Amniotic epithelial cell (primary cell): Measurements from ENCODE around the gene PACS2.

ENCODE experiments used
- DNase-seq: peaks from one replicate; pipeline ENCODE4 v3.0.0-alpha.2; 2010; ENCODE audit warnings: low read depth

PACS2 gene

DNA sequence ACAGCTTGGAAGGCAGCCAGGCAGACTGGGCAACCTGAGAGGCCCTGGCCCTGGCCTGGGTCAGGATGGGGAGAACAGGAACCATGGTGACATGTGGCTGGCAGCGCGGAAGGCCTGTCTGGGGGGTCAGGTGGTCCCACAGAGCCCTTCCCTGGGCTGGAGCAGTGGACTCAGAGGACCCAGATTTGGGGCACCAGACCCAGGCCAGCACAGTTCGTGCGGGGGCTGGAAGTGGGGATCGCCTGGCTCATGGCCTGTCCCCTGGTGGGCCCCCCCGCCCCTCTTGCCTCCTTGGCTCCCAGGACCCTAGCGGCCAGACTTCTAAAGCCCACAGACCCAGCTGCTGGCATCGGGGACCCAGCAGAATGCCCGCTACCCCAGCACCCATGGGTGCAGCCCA, 126.4 kb downstream of the PACS2 start:
- DNase-seq = no peak

DNA sequence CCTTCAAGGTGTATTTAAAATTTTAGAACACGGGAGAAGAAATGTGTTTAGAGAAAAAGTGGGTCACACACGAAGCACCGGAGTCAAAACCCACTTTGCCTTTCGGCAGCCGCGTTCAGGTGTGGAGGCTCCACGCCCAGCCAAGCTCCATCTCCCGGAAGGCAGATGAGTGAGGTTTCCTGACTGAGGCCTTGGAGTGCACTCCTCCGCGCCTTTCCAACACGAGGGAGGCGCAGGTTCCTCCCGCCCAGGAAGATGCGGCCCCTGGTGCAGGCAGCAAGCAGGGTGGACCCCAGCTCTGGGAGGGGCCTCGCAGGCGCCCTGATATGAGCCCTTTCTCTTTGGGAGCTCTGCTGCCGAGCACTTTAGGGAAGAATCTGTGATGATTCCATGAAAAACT, 127.6 kb downstream of the PACS2 start:
- DNase-seq = no peak

DNA sequence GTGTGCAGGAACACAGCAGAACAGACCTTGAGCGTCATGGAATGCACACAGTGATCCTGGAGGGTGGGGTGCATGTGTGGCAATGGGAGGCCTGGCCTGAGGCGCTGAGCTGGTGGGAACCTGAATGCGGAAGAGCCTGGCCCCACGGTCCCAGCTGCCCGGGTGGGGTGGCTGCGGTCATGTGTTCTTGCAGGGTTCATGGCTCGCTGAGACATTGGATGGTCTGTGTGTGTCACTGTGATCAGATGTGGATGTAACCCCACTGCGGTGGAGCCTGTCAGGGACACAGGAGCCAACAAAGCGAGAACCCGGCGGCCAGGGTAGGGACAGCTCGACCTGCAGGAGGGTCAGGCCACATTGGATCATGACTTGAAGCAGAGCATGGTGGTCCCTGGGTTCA, 128.3 kb downstream of the PACS2 start:
- no peak for DNase-seq

DNA sequence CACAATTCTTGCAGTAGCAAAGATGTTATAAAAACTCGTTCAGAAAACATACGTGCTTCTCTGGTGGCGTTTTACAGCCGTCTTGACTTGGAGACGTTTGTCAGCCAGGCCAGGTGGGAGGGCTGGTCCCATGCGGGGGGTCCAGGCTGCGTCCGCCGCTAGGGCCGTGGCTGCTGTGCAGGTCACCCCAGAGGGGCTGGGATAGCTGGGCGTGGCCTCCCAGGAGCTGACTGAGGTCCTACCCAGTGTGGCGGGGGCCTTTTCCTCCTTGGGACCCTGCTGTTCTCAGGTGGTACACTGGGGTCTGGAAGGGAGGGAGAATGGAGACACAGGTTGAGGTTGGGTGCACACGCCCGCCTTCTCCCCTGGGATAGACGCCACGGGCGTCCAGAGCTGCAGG, 130.3 kb downstream of the PACS2 start:
- no peak for DNase-seq

DNA sequence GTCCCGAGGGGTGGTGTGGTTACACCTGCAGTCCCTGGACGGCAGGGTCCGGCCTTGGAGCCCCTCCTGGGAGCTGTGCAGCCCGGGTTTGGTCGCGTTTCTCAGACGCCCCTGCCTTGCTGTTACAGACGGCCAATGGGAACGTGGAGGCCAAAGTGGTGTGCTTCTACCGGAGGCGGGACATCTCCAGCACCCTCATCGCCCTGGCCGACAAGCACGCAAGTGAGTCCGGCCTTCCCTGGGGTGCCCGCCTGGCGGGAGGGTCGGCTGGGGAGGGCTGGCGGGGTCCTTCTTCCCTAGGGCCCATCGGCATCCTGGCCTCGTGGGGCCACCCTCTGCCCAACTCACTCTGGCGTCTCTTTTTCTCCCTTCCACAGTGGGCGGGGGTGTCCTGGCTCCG, 130.7 kb downstream of the PACS2 start:
- no peak for DNase-seq

DNA sequence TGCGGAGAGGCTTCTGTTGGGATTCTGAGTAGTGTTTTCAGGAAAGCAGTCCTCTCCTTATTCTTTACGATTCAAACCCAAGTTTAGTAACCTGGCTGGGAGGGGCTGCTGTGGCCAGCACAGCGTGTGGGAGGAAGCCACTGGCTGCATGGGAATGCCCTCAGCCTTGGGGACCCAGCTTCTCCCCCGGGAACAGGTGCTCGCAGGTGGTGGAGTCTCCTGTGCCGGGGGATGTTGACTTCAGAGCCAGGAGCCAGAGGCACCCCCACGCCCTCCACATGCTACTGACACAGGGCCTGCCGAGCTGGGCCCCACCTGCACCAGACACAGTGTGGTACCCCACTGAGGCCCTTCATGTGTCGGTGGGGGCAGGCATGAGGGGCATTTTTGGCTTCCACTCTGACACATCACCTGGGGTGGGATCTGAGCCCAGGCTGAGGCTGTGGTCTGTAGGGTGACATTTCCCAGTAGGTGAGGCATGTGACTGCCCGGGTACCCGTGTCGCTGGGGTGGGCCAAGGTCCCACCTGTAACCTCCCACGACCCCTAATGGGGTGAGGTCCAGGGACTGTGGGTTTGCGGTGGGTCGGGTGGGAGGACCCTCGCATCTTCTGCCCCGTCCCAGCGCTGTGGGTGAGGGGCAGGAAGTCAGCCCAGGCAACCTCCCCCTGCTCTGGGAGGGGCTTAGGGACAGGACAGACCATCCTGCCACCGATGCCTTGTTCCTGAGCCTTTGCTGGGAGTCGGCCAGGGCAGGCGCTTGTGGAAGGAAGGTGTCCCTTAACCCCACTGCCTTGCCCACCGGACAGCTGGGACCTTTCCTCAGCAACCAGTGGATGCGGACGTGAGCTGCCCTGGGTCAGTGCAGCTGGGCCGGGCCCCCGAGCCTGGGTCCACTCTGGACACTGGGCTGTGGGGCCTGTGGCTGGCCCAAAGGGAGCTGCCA, 131.6 kb downstream of the PACS2 start:
- DNase-seq = no peak

DNA sequence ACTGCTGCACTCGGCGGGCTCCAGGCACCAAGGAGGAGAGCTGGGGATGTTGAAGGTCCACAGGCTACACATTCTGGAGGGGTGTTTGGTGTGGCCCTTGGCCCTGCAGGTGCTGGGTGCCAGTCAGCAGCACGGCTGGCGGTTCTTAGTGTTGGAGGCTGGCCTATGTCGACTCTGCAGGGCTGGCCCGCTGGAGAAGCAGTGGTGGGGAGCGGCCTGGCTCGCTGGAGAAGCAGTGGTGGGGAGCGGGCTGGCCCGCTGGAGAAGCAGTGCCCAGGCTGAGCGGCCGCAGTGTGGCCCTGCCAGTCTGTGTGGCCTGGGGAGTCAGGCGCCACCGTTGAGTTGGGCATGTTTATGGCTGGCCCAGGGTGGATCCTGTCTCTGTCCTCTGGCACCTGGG, 132.4 kb downstream of the PACS2 start:
- no peak for DNase-seq
